HG03520 (cell line): ENCODE results near the gene CDH6.

Source experiments
- ATAC-seq: cut with Tn5 transposase; IDR thresholded peaks from one replicate; pipeline ENCODE4 v1.9.1; 2021; ENCODE audit warnings: mild to moderate bottlenecking, moderate library complexity; ENCODE audit not compliant: unreplicated experiment

The CDH6 gene

GRCh38 chr5:31244921-31245320 is 51.4 kb downstream of the CDH6 start:
- ATAC-seq, result no peak

GRCh38 chr5:31247381-31247780 is 53.9 kb downstream of the CDH6 start:
- no peak for ATAC-seq

- ATAC-seq, result no peak
Observed at GRCh38 chr5:31250201-31250600, 56.7 kb downstream of the CDH6 start.

- ATAC-seq, result no peak
Observed at GRCh38 chr5:31251032-31251431, 57.5 kb downstream of the CDH6 start.

- ATAC-seq, result no peak
Observed at GRCh38 chr5:31255041-31255440, 61.6 kb downstream of the CDH6 start.

- ATAC-seq, result no peak
Observed at GRCh38 chr5:31268256-31268655, 74.8 kb downstream of the CDH6 start.

GRCh38 chr5:31268686-31269085 is 75.2 kb downstream of the CDH6 start:
- no peak for ATAC-seq

GRCh38 chr5:31269259-31269658 is 75.8 kb downstream of the CDH6 start:
- ATAC-seq, result no peak

GRCh38 chr5:31270396-31270795 is 76.9 kb downstream of the CDH6 start:
- ATAC-seq, result no peak

GRCh38 chr5:31271567-31271966 is 78.1 kb downstream of the CDH6 start:
- ATAC-seq, result no peak

- ATAC-seq, result no peak
Observed at GRCh38 chr5:31273161-31273560, 79.7 kb downstream of the CDH6 start.

- ATAC-seq, result peak; percentile 65
Observed at GRCh38 chr5:31273631-31274378, 80.3 kb downstream of the CDH6 start.

GRCh38 chr5:31280210-31280609 is 86.7 kb downstream of the CDH6 start:
- no peak for ATAC-seq

- no peak for ATAC-seq
Observed at GRCh38 chr5:31283326-31283725, 89.8 kb downstream of the CDH6 start.

- no peak for ATAC-seq
Observed at GRCh38 chr5:31285025-31285424, 91.5 kb downstream of the CDH6 start.

- ATAC-seq, result no peak
Observed at GRCh38 chr5:31287985-31288384, 94.5 kb downstream of the CDH6 start.

- no peak for ATAC-seq
Observed at GRCh38 chr5:31289429-31289828, 95.9 kb downstream of the CDH6 start.

GRCh38 chr5:31291323-31291854 is 97.9 kb downstream of the CDH6 start:
- no peak for ATAC-seq

GRCh38 chr5:31300501-31300900 is 107.0 kb downstream of the CDH6 start:
- no peak for ATAC-seq

- ATAC-seq, result no peak
Observed at GRCh38 chr5:31301833-31302232, 108.3 kb downstream of the CDH6 start.

- ATAC-seq, result no peak
Observed at GRCh38 chr5:31303688-31304087, 110.2 kb downstream of the CDH6 start.

GRCh38 chr5:31317665-31318064 is 124.2 kb downstream of the CDH6 start:
- ATAC-seq, result no peak

- ATAC-seq, result no peak
Observed at GRCh38 chr5:31319335-31319734, 125.8 kb downstream of the CDH6 start.
